HUES48 (cell line): ENCODE data around the gene SH3TC2.

Experiments used
- H3K27ac ChIP-seq: one replicate; pipeline ENCODE4 v1.7.0; 2013; ENCODE audit warnings: low read depth, low read length, inconsistent platforms
- H3K27me3 ChIP-seq: 2 replicates; pipeline ENCODE4 v1.6.1; 2013; ENCODE audit warnings: mild to moderate bottlenecking, low read length; ENCODE audit not compliant: control insufficient read depth, insufficient read depth
- H3K36me3 ChIP-seq: 2 replicates; pipeline ENCODE4 v1.6.1; 2013; ENCODE audit warnings: low read length; ENCODE audit not compliant: control insufficient read depth, insufficient read depth
- H3K4me1 ChIP-seq: 2 replicates; pipeline ENCODE4 v1.6.1; 2013; ENCODE audit warnings: mild to moderate bottlenecking, low read length; ENCODE audit not compliant: control insufficient read depth, insufficient read depth
- H3K4me3 ChIP-seq: 2 replicates; pipeline ENCODE4 v1.5.1; 2013; ENCODE audit warnings: mild to moderate bottlenecking, low read depth, low read length
- H3K9ac ChIP-seq: 2 replicates; pipeline ENCODE4 v1.6.1; 2013; ENCODE audit warnings: mild to moderate bottlenecking, low read depth, low read length, moderate library complexity
- H3K9me3 ChIP-seq: 2 replicates; pipeline ENCODE4 v1.6.1; 2013; ENCODE audit warnings: low read length; ENCODE audit not compliant: control insufficient read depth, insufficient read depth

SH3TC2 gene

DNA sequence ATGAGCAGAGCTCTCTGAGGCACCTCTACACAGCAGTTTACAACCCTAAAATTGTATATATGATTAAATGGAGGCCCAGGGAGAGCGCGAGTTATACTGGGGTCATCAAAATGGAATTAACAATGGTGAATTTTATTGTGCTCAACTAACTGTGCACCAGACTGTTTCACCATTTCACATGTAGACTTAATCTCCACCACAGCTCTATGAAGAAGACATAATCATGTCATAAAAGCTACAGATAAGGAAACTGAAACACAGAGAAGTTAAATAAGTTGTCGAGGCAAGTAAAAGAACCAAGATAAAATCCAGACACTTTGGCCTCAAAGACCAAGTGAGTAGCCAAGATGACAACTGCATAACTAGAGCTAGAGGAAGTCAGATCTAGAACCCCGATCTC is 1.5 kb downstream of the SH3TC2 start:
- Histone ChIP-seq H3K27me3 (no peaks in the 10 kb centered on the region), H3K27ac (no peak overlapping the region), H3K4me1 (peaks cover 7% of the 10 kb centered on the region), H3K9ac (no peak overlapping the region), H3K9me3 (0 out of 2 replicates have a peak, but pooled peaks cover 8% of the 10 kb centered on the region), H3K36me3 (no peaks in the 10 kb centered on the region), H3K4me3 (no peak overlapping the region)

DNA sequence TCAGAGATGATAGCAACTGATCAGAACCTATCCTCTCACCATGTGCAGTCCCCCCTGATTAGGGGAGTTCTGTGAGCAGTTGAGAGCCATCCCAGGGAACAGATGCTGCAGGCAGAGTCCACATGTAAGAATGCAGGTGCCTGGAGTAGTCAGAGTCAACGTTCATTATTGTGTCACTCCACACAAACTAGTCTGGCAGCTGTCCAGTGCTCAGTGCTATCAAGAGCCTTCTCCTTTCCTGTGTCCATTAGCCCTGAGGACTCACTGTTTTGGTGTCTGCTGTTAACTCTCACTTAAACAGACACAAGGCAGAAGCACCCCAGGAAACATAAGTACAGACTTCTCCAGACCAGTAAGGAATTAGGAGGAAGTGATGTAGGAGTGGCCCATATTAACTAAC is 2.5 kb downstream of the SH3TC2 start:
- Histone ChIP-seq H3K4me3 (no peak overlapping the region), H3K36me3 (no peaks in the 10 kb centered on the region), H3K27me3 (no peaks in the 10 kb centered on the region), H3K4me1 (peaks cover 7% of the 10 kb centered on the region), H3K9me3 (0 out of 2 replicates have a peak, but pooled peaks cover 8% of the 10 kb centered on the region), H3K27ac (no peak overlapping the region), H3K9ac (no peak overlapping the region)

DNA sequence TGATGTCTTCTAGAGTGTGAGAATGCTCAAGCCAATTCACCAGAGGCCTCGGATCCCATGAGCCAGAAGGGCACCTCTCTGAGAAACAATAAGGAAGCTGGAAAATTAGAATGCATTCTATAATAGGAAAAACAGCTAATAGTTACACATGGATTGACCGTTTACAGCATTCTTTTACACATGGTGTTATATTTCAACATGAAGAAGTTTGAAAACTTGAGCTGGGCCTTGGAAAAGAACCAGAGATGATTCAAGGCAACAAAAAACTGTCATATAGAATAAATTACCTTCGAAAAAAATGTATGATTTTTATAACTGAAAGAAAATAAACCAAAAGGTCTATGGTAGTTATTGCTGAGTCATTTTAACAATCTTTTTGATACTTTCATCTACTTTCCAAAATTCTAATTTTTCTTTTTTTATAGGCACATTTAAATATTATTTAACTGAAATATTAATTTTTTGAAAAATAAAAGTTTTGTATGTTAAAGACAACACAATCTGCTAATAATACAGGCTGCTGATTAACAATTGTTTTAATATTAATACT is 6.2 kb downstream of the SH3TC2 start:
- no peak overlapping the region for H3K9ac ChIP-seq
- H3K27ac ChIP-seq = no peak overlapping the region
- no peaks in the 10 kb centered on the region for H3K4me1 ChIP-seq
- H3K36me3 ChIP-seq = no peaks in the 10 kb centered on the region
- 0 out of 2 replicates have a peak, but pooled peaks cover 8% of the 10 kb centered on the region for H3K9me3 ChIP-seq
- no peaks in the 10 kb centered on the region for H3K27me3 ChIP-seq
- no peak overlapping the region for H3K4me3 ChIP-seq

DNA sequence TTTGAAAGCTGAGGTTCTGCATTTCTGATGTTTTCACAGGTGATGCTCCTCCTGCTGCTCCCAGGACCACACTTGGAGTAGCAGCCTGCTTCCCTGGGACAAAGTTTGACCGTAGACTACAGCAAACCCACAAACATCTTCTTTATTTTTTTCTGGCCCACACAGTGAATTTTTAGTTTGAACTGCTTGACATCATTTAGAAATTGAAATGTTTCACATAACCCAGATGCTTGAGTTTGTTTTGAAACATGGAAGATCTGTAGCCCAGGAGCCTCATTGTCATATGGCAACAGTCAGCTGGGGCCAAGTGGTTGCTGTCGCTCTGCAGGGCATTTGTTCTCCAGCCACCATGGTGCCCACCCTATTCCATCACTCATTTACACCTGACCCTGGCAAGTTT is 8.4 kb downstream of the SH3TC2 start:
- H3K36me3 ChIP-seq = no peaks in the 10 kb centered on the region
- no peak overlapping the region for H3K27ac ChIP-seq
- H3K4me3 ChIP-seq = no peak overlapping the region
- no peaks in the 10 kb centered on the region for H3K4me1 ChIP-seq
- H3K9ac ChIP-seq = no peak overlapping the region
- H3K27me3 ChIP-seq = no peaks in the 10 kb centered on the region
- 0 out of 2 replicates have a peak, but pooled peaks cover 8% of the 10 kb centered on the region for H3K9me3 ChIP-seq

GRCh38 chr5:149053072-149053695 is 9.7 kb downstream of the SH3TC2 start:
- H3K9me3 ChIP-seq = 0 out of 2 replicates have a peak, but pooled peaks cover 6% of the 10 kb centered on the region
- H3K27me3 ChIP-seq = no peaks in the 10 kb centered on the region
- no peak overlapping the region for H3K27ac ChIP-seq

DNA sequence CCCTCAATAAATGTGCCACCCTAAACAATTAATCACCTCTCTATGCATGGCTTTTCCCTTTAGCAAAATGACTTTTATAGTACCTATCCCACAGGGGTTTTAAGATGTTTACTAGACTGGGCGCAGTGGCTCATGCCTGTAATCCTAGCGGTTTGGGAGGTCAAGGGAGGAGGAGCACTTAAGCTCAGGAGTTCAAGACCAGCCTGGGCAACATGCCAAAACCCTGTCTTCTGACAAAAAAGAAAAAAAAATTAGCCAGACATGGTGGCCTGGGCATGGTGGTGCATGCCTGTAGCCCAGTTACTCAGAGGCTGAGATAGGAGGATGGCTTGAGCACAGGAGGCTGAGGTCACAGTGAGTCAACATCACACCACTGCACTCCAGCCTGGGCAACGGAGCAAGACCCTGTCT is 13.5 kb downstream of the SH3TC2 start:
- Histone ChIP-seq H3K4me1 (no peaks in the 10 kb centered on the region), H3K9ac (no peak overlapping the region), H3K27me3 (no peaks in the 10 kb centered on the region), H3K27ac (no peak overlapping the region), H3K36me3 (no peaks in the 10 kb centered on the region), H3K9me3 (no peaks in the 10 kb centered on the region), H3K4me3 (no peak overlapping the region)

More at GRCh38 chr5:149053072-149053695, 9.7 kb downstream of the SH3TC2 start:
- Histone ChIP-seq H3K4me3 (no peak overlapping the region), H3K9ac (no peak overlapping the region), H3K4me1 (no peaks in the 10 kb centered on the region), H3K36me3 (no peaks in the 10 kb centered on the region)

GRCh38 chr5:149048811-149049210 is 14.1 kb downstream of the SH3TC2 start:
- no peak overlapping the region for H3K4me3 ChIP-seq
- H3K9me3 ChIP-seq = no peaks in the 10 kb centered on the region
- no peaks in the 10 kb centered on the region for H3K27me3 ChIP-seq
- no peaks in the 10 kb centered on the region for H3K4me1 ChIP-seq
- no peak overlapping the region for H3K9ac ChIP-seq
- H3K36me3 ChIP-seq = no peaks in the 10 kb centered on the region
- no peak overlapping the region for H3K27ac ChIP-seq

GRCh38 chr5:149047462-149047861 is 15.4 kb downstream of the SH3TC2 start:
- Histone ChIP-seq H3K27me3 (no peaks in the 10 kb centered on the region), H3K9me3 (no peaks in the 10 kb centered on the region)

DNA sequence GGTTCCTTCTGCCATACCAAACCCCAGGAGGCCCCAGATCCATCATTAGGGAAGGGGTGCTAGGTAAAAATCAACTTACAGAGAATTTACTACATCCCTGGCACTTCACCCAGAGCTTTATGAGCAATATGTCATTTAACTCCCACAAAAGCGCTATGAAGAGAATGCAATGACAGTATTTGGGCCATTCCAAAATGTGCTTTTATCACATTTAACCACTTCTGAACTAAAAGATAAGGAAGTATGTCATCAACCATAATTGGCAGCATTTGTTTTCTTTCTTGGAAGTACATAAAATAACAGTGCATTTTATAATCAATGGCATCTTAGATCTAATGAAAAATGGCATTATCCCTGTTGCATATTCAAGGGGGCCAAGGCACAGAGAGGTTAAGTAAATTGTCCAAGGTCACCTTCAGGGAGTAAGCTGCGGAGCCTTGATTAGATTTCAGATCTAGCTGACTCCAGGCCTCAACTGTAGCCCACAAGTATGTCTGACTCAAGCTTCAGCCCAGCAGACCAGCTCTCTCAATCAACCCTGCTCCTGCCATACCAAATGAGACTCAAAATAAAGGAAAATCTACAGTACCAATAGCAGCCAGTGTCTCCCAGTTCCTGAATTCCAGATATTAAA is 16.5 kb downstream of the SH3TC2 start:
- Histone ChIP-seq H3K9me3 (no peaks in the 10 kb centered on the region), H3K4me3 (no peak overlapping the region), H3K4me1 (no peaks in the 10 kb centered on the region), H3K36me3 (no peaks in the 10 kb centered on the region), H3K27ac (no peak overlapping the region), H3K27me3 (no peaks in the 10 kb centered on the region), H3K9ac (no peak overlapping the region)

More at GRCh38 chr5:149047462-149047861, 15.4 kb downstream of the SH3TC2 start:
- Histone ChIP-seq H3K27ac (no peak overlapping the region), H3K36me3 (no peaks in the 10 kb centered on the region), H3K4me1 (no peaks in the 10 kb centered on the region), H3K9ac (no peak overlapping the region), H3K4me3 (no peak overlapping the region)

GRCh38 chr5:149045089-149045460 is 17.8 kb downstream of the SH3TC2 start:
- Histone ChIP-seq H3K9ac (no peak overlapping the region), H3K27me3 (no peaks in the 10 kb centered on the region), H3K27ac (no peak overlapping the region), H3K4me1 (no peaks in the 10 kb centered on the region), H3K4me3 (no peak overlapping the region), H3K9me3 (no peaks in the 10 kb centered on the region), H3K36me3 (no peaks in the 10 kb centered on the region)

- Histone ChIP-seq H3K27me3 (no peaks in the 10 kb centered on the region), H3K27ac (no peak overlapping the region), H3K4me3 (no peak overlapping the region), H3K9ac (no peak overlapping the region), H3K9me3 (no peaks in the 10 kb centered on the region), H3K36me3 (no peaks in the 10 kb centered on the region), H3K4me1 (no peaks in the 10 kb centered on the region)
Measured at GRCh38 chr5:149044453-149045088, 18.3 kb downstream of the SH3TC2 start.
